Panc1 (cell line): Measurements from ENCODE around the gene ASAP2. TPM values are rescaled to one million over a fixed set of nuclear protein-coding genes. Genes with fewer than 3 reads are reported as not detected.

Experiments used
- ATAC-seq: fragments of 200-7000 bp; cut with Tn5 transposase; 2 replicates; pipeline ENCODE4 v1.9.1; 2020; ENCODE audit warnings: mild to moderate bottlenecking, moderate library complexity
- BruUV-seq: library from RNA; stranded (reverse); fragments of 400-500 nt; replicated peaks from 2 replicates; lab custom pipeline; 2021; lab: Mats Ljungman, UMichigan
- CTCF ChIA-PET: fragments of 300-600 bp; sonication (Branson Sonifier 250); formaldehyde crosslinking; loops from one replicate; lab custom pipeline; 2022; ENCODE audit warnings: antibody characterized with exemption; lab: Charles Lee
- POLR2A ChIA-PET: fragments of 300-600 bp; sonication (Branson Sonifier 250); formaldehyde crosslinking; loops from one replicate; lab custom pipeline; 2022; ENCODE audit warnings: antibody characterized with exemption; lab: Charles Lee
- DNase-seq: peaks from one replicate; pipeline ENCODE4 v3.0.0-alpha.2; 2010; ENCODE audit warnings: low read depth, low spot score
- H3K27ac ChIP-seq: 2 replicates; pipeline ENCODE4 v1.5.1; 2011; ENCODE audit warnings: mild to moderate bottlenecking, low read length, inconsistent platforms
- H3K27me3 ChIP-seq: fragments of 200-500 bp; sonication (Bioruptor generic); 2 replicates; pipeline ENCODE4 v1.6.0; 2014; ENCODE audit warnings: low read length, inconsistent platforms; ENCODE audit not compliant: control insufficient read depth, insufficient read depth
- H3K36me3 ChIP-seq: fragments of 200-500 bp; sonication (Bioruptor generic); 2 replicates; pipeline ENCODE4 v1.5.1; 2014; ENCODE audit warnings: inconsistent platforms, mild to moderate bottlenecking, low read length, moderate library complexity; ENCODE audit not compliant: control insufficient read depth, insufficient read depth
- H3K4me1 ChIP-seq: 2 replicates; pipeline ENCODE4 v1.5.1; 2011; ENCODE audit warnings: inconsistent platforms, mild to moderate bottlenecking, low read length, moderate library complexity; ENCODE audit not compliant: control insufficient read depth, insufficient read depth
- H3K4me3 ChIP-seq, 2 experiments: 2 replicates each; pipeline ENCODE4 v1.5.1; 2011 to 2012; ENCODE audit warnings: low read depth in 2 of 2, low read length in 2 of 2, mild to moderate bottlenecking in 2 of 2, inconsistent platforms in 1 of 2, moderate library complexity in 1 of 2
- H3K9me3 ChIP-seq: fragments of 200-500 bp; sonication (Bioruptor generic); 2 replicates; pipeline ENCODE4 v1.5.1; 2014; ENCODE audit warnings: low read depth, mild to moderate bottlenecking, inconsistent platforms, low read length, moderate library complexity; ENCODE audit not compliant: control insufficient read depth, insufficient read depth
- POLR2AphosphoS5 ChIP-seq: IDR thresholded peaks from 2 replicates; pipeline ENCODE4 v1.6.1; 2012; ENCODE audit warnings: mild to moderate bottlenecking, low read depth, low read length, moderate library complexity
- SIN3A ChIP-seq: IDR thresholded peaks from 2 replicates; pipeline ENCODE4 v1.6.1; 2012; ENCODE audit warnings: low read depth, mild to moderate bottlenecking, low read length, moderate library complexity, borderline replicate concordance; ENCODE audit not compliant: insufficient read depth
- TCF7L2 ChIP-seq: IDR thresholded peaks from 2 replicates; pipeline ENCODE4 v1.6.1; 2011; ENCODE audit warnings: mild to moderate bottlenecking, low read depth, low read length, inconsistent platforms
- in situ Hi-C: cut with HindIII; loops from 2 replicates; pipeline ENCODE4 v1.10.0; 2016; ENCODE audit warnings: low sequenced_read_pairs, low pct_unique_long_range_greater_than_20kb
- intact Hi-C: fragments of 100-400 bp; cut with micrococcal nuclease; formaldehyde crosslinking; loops from one replicate; pipeline ENCODE4 v1.10.0; 2022; ENCODE audit not compliant: unreplicated experiment
- total RNA-seq: library from RNA; stranded (reverse); gene quantifications from one replicate; pipeline ENCODE4 v1.2.1, GENCODE V29; 2021; ENCODE audit not compliant: unreplicated experiment
- TF ChIP-seq, protein P1 (sequence below): fragments of 450-650 bp; IDR thresholded peaks from 2 replicates; pipeline ENCODE4 v1.5.1; 2017; ENCODE audit warnings: mild to moderate bottlenecking
- TF ChIP-seq, protein P2 (sequence below), 2 experiments: IDR thresholded peaks; 2 replicates each; pipeline ENCODE4 v1.6.1; 2011 to 2012; ENCODE audit warnings: low read depth in 2 of 2, control low read depth in 1 of 2, low read length in 1 of 2, mild to moderate bottlenecking in 1 of 2, moderate library complexity in 1 of 2; ENCODE audit not compliant: insufficient read depth in 1 of 2

Gene ASAP2
- total RNA-seq, 1 experiment from 2014 or later, result 107 TPM

DNA sequence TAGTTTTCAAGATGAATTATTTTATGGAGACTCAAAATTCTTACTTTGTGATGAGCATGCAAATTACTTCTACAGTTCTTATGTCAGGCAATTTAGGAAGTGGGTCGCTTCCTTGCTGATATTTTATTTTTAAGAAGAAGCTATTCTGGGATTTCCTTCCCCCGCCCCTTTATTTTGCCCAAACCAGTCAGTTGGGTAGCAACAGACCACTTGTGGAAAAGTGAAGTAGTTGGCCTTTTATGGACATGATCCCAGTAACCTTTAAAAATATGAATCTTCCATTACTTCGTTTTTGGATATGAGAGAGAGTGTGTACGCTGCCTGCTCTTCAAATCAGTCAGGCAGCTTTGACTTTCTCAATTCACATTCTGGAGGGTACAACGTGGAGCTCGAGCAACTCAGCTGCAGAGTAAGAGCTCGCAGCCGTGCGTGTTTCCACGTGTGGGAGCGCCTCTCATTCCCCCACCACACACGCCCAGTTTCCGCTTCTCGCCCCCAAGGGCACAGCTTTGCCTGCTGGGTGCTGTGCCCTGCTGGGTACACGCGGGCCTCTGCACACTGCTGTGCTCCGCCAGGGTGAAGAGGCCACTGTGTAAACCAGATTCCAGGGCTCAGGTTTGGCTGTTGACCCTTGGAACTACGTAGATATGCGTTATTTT is 124.1 kb downstream of the ASAP2 start:
- Histone ChIP-seq H3K27me3 (no peaks in the 10 kb centered on the region), H3K4me1 (peaks cover 15% of the 10 kb centered on the region), H3K9me3 (no peaks in the 10 kb centered on the region), H3K36me3 (peaks cover 36% of the 10 kb centered on the region), H3K4me3 (no peak overlapping the region), H3K27ac (no peak overlapping the region)
- no peak for ATAC-seq
- intact Hi-C loops (loop anchor here (5.0 kb wide), 1 partner anchor 188 kb away; no protein-coding TSS in a partner anchor), in situ Hi-C loops (no loop called here)
- ChIA-PET CTCF (no interaction called here), POLR2A (no interaction called here)
- DNase-seq, result no peak
- TF ChIP-seq, protein P1, sequence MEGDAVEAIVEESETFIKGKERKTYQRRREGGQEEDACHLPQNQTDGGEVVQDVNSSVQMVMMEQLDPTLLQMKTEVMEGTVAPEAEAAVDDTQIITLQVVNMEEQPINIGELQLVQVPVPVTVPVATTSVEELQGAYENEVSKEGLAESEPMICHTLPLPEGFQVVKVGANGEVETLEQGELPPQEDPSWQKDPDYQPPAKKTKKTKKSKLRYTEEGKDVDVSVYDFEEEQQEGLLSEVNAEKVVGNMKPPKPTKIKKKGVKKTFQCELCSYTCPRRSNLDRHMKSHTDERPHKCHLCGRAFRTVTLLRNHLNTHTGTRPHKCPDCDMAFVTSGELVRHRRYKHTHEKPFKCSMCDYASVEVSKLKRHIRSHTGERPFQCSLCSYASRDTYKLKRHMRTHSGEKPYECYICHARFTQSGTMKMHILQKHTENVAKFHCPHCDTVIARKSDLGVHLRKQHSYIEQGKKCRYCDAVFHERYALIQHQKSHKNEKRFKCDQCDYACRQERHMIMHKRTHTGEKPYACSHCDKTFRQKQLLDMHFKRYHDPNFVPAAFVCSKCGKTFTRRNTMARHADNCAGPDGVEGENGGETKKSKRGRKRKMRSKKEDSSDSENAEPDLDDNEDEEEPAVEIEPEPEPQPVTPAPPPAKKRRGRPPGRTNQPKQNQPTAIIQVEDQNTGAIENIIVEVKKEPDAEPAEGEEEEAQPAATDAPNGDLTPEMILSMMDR, result no peak
- TF ChIP-seq, protein P2, sequence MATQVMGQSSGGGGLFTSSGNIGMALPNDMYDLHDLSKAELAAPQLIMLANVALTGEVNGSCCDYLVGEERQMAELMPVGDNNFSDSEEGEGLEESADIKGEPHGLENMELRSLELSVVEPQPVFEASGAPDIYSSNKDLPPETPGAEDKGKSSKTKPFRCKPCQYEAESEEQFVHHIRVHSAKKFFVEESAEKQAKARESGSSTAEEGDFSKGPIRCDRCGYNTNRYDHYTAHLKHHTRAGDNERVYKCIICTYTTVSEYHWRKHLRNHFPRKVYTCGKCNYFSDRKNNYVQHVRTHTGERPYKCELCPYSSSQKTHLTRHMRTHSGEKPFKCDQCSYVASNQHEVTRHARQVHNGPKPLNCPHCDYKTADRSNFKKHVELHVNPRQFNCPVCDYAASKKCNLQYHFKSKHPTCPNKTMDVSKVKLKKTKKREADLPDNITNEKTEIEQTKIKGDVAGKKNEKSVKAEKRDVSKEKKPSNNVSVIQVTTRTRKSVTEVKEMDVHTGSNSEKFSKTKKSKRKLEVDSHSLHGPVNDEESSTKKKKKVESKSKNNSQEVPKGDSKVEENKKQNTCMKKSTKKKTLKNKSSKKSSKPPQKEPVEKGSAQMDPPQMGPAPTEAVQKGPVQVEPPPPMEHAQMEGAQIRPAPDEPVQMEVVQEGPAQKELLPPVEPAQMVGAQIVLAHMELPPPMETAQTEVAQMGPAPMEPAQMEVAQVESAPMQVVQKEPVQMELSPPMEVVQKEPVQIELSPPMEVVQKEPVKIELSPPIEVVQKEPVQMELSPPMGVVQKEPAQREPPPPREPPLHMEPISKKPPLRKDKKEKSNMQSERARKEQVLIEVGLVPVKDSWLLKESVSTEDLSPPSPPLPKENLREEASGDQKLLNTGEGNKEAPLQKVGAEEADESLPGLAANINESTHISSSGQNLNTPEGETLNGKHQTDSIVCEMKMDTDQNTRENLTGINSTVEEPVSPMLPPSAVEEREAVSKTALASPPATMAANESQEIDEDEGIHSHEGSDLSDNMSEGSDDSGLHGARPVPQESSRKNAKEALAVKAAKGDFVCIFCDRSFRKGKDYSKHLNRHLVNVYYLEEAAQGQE (IDR thresholded peaks at IDR 0.05; ENCODE audit: insufficient read depth in 1 of 2, low read depth in 2 of 2, low read length in 1 of 2), result no peak
- BruUV-seq, result no TSS peak

DNA sequence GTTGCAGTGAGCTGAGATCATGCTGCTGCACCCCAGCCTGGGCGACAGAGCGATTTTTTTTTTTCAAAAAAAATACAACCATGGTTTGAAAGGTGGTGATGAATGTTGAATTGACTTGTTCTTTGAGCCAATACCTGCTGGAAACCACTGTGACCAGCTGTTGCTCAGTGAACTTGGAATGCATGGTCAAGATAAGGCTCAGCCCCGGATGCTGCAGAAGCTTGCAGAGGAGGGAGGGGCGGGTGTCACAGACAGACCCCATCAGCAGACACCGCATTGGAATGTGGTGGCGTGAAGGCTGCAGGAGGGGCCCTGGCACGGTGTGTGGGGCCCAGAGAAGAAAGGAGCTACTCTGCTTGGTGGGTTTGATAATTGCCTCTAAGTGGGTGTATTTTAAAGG is 125.1 kb downstream of the ASAP2 start:
- Histone ChIP-seq H3K36me3 (peaks cover 34% of the 10 kb centered on the region), H3K27me3 (no peaks in the 10 kb centered on the region), H3K4me3 (no peak overlapping the region), H3K4me1 (peaks cover 14% of the 10 kb centered on the region), H3K27ac (no peak overlapping the region; the same call in 1 of the 2 replicates), H3K9me3 (no peaks in the 10 kb centered on the region)
- CTCF ChIA-PET, result interaction anchor here (0.6 kb wide), 1 partner anchor 20 kb away, joined by 5 read pairs; no protein-coding TSS in a partner anchor
- ATAC-seq, result no peak
- BruUV-seq, result no TSS peak
- in situ Hi-C loops, result no loop called here
- DNase-seq, result no peak
- intact Hi-C loops, result loop anchor here (5.0 kb wide), 1 partner anchor 189 kb away; no protein-coding TSS in a partner anchor
- no peak for TF ChIP-seq POLR2AphosphoS5
- no peak for TF ChIP-seq SIN3A
- TF ChIP-seq TCF7L2, result no peak
- TF ChIP-seq, protein P1, result no peak
- TF ChIP-seq, protein P2 (IDR thresholded peaks at IDR 0.05; ENCODE audit: insufficient read depth in 1 of 2, low read depth in 2 of 2, low read length in 1 of 2), result no peak
- POLR2A ChIA-PET, result interaction anchor here (0.5 kb wide), 1 partner anchor 485 kb away, joined by 3 read pairs; no protein-coding TSS in a partner anchor
